ENCODE measurements around the gene ECEL1. TPM values are rescaled to one million over a fixed set of nuclear protein-coding genes. Genes with fewer than 3 reads are reported as not detected.

The ECEL1 gene
- total RNA-seq, 1 donor from 2014 or later, result not detected

- no peak for DNase-seq (ENCODE audit: extremely low read depth, low read depth, low spot score)
Observed at GRCh38 chr2:232431705-232432590, 55.7 kb downstream of the ECEL1 start.

Other genes starting within 250 kb of the ECEL1 start
- gene ALPP, start 109.1 kb downstream of the ECEL1 start, total RNA-seq, result not detected in 2 replicates
- gene ALPG, start 81.0 kb downstream of the ECEL1 start, total RNA-seq, result not detected in 2 replicates
- gene ALPI, start 31.7 kb downstream of the ECEL1 start, total RNA-seq, result not detected in 2 replicates
- gene PRSS56, start 32.6 kb upstream of the ECEL1 start, total RNA-seq, result not detected in 2 replicates
- gene CHRND, start 38.3 kb upstream of the ECEL1 start, total RNA-seq, result not detected in 2 replicates
- not detected in 2 replicates for gene CHRNG, start 51.9 kb upstream of the ECEL1 start, total RNA-seq
- gene TIGD1, start 62.7 kb upstream of the ECEL1 start, total RNA-seq, result 2.4 and 3.8 TPM in 2 replicates
- gene EIF4E2, start 62.9 kb upstream of the ECEL1 start, total RNA-seq, result 82.7 and 91.4 TPM in 2 replicates
- 1.6 and 1.9 TPM in 2 replicates for gene EFHD1, start 145.8 kb upstream of the ECEL1 start, total RNA-seq
- gene GIGYF2, start 209.5 kb upstream of the ECEL1 start, total RNA-seq, result 35.2 and 52.5 TPM in 2 replicates